Testis (tissue), 2 donors: ENCODE data around the gene INPP5A.

Source experiments
- CTCF ChIP-seq, 3 experiments: fragments of 450-650 bp in 2 of 3; fragments of 200-600 bp in 1 of 3; sonication (generic) in 1 of 3; IDR thresholded peaks; one replicate each; pipeline ENCODE4 v1.5.1; 2016 to 2019; ENCODE audit warnings: antibody characterized with exemption in 3 of 3, mild to moderate bottlenecking in 2 of 3, moderate library complexity in 1 of 3
- POLR2A ChIP-seq: fragments of 450-650 bp; IDR thresholded peaks from one replicate; pipeline ENCODE4 v1.6.1; 2017; ENCODE audit warnings: antibody characterized with exemption, mild to moderate bottlenecking, moderate library complexity

GRCh38 chr10:132502544-132503300 is 34.9 kb upstream of the INPP5A start:
- TF ChIP-seq CTCF (IDR thresholded peaks at IDR 0.05) (no peak), POLR2A (no peak)
